ENCODE measurements around the gene CDPF1. TPM values are rescaled to one million over a fixed set of nuclear protein-coding genes. Genes with fewer than 3 reads are reported as not detected.

CDPF1 gene
- total RNA-seq = 10.0 and 12.0 TPM in 2 replicates
- long read RNA-seq, transcript CDPF1-201 (4 exons, 1,875 nt) = major isoform, 5 of 10 reads
- long read RNA-seq, partial matches to known transcripts = 0 of 10 reads
- long read RNA-seq, other reads (novel, unspliced or antisense) = 3 of 10 reads

- H3K4me1 Mint-ChIP-seq (ENCODE audit: low read depth) = peaks cover 8% of the 10 kb centered on the region
- no peaks in the 10 kb centered on the region for H3K9me3 Mint-ChIP-seq (ENCODE audit: low read depth)
- peak within 1 kb of the TSS; percentile 77 for H3K4me3 Mint-ChIP-seq (ENCODE audit: low read depth)
- TF ChIP-seq CTCF (IDR thresholded peaks at IDR 0.05; ENCODE audit: unreplicated experiment) = peak; percentile 15
- no peaks in the 10 kb centered on the region for H3K27me3 Mint-ChIP-seq
- DNase-seq (ENCODE audit: low spot score, unreplicated experiment) = peak; percentile 78
- H3K36me3 Mint-ChIP-seq (ENCODE audit: insufficient read depth) = peaks cover 1% of the 10 kb centered on the region
- peak within 1 kb of the TSS; percentile 54 for H3K27ac Mint-ChIP-seq
These were observed at the start of gene CDPF1 for GRCh38 chr22:46250035-46250782. Gene CDPF1, minus strand, starts transcription at chr22:46250293. Its CDS starts 2,009 bp downstream, at chr22:46248284.

GRCh38 chr22:46299101-46299500 lies 49.0 kb upstream of the CDPF1 start:
- H3K27me3 Mint-ChIP-seq = no peaks in the 10 kb centered on the region
- no peak for DNase-seq (ENCODE audit: low spot score, unreplicated experiment)
- H3K4me3 Mint-ChIP-seq (ENCODE audit: low read depth) = peak overlapping the region; percentile 54
- H3K27ac Mint-ChIP-seq = no peak overlapping the region
- H3K4me1 Mint-ChIP-seq (ENCODE audit: low read depth) = peaks cover 23% of the 10 kb centered on the region
- no peaks in the 10 kb centered on the region for H3K9me3 Mint-ChIP-seq (ENCODE audit: low read depth)
- H3K36me3 Mint-ChIP-seq (ENCODE audit: insufficient read depth) = peaks cover 13% of the 10 kb centered on the region
- TF ChIP-seq CTCF (IDR thresholded peaks at IDR 0.05; ENCODE audit: unreplicated experiment) = no peak

GRCh38 chr22:46297151-46297812 lies 47.2 kb upstream of the CDPF1 start:
- Mint-ChIP-seq H3K27ac (peak overlapping the region; percentile 76), H3K4me1 (ENCODE audit: low read depth) (peaks cover 21% of the 10 kb centered on the region), H3K36me3 (ENCODE audit: insufficient read depth) (peaks cover 15% of the 10 kb centered on the region), H3K4me3 (ENCODE audit: low read depth) (peak overlapping the region; percentile 91), H3K27me3 (no peaks in the 10 kb centered on the region), H3K9me3 (ENCODE audit: low read depth) (no peaks in the 10 kb centered on the region)
- DNase-seq (ENCODE audit: low spot score, unreplicated experiment) = no peak
- no peak for TF ChIP-seq CTCF (IDR thresholded peaks at IDR 0.05; ENCODE audit: unreplicated experiment)

- Mint-ChIP-seq H3K4me1 (ENCODE audit: low read depth) (peaks cover 21% of the 10 kb centered on the region), H3K27ac (peak within 1 kb of the TSS; percentile 96), H3K36me3 (ENCODE audit: insufficient read depth) (peaks cover 18% of the 10 kb centered on the region), H3K27me3 (no peaks in the 10 kb centered on the region), H3K9me3 (ENCODE audit: low read depth) (no peaks in the 10 kb centered on the region), H3K4me3 (ENCODE audit: low read depth) (peak within 1 kb of the TSS; percentile 91)
- no peak for TF ChIP-seq CTCF (IDR thresholded peaks at IDR 0.05; ENCODE audit: unreplicated experiment)
- DNase-seq (ENCODE audit: low spot score, unreplicated experiment) = peak; percentile 94
These were observed 46.4 kb upstream of the CDPF1 start, which contains the start of gene GTSE1 for GRCh38 chr22:46296257-46297150. Gene GTSE1, plus strand, starts transcription at chr22:46296870. Its CDS starts 531 bp downstream, at chr22:46297401.

Measured in progenitor cell of endocrine pancreas (in vitro differentiated cells).